SU-DHL-6 (cell line): ENCODE measurements around the gene R3HDML.

ENCODE experiments used
- H2AFZ ChIP-seq: fragments of 200-600 bp; sonication (generic); 2 replicates; pipeline ENCODE4 v1.6.1; 2014; ENCODE audit warnings: low read depth, mild to moderate bottlenecking, moderate library complexity, mixed read lengths, antibody characterized with exemption, low read length; ENCODE audit not compliant: severe bottlenecking
- H3F3A ChIP-seq: fragments of 200-600 bp; shearing (Covaris generic); 2 replicates; pipeline ENCODE4 v1.6.0; 2016; ENCODE audit warnings: antibody characterized with exemption, mild to moderate bottlenecking; ENCODE audit not compliant: insufficient read depth
- H3K27ac ChIP-seq: fragments of 200-600 bp; sonication (generic); 2 replicates; pipeline ENCODE4 v1.5.1; 2016; ENCODE audit warnings: low read depth, mild to moderate bottlenecking, low read length, moderate library complexity, mixed read lengths
- H3K27me3 ChIP-seq: fragments of 200-600 bp; sonication (generic), shearing (Covaris generic); 2 replicates; pipeline ENCODE4 v1.6.0; 2014; ENCODE audit warnings: mild to moderate bottlenecking, low read length
- H3K36me3 ChIP-seq: fragments of 200-600 bp; sonication (generic); 2 replicates; pipeline ENCODE4 v1.6.1; 2014; ENCODE audit warnings: mild to moderate bottlenecking, low read length, mixed read lengths
- H3K4me2 ChIP-seq: fragments of 300-600, 200-600 bp; shearing (Covaris generic), sonication (generic); 2 replicates; pipeline ENCODE4 v1.6.0; 2014; ENCODE audit warnings: low read length, low read depth, mild to moderate bottlenecking; ENCODE audit not compliant: poor library complexity, severe bottlenecking
- H3K4me3 ChIP-seq: fragments of 200-600 bp; sonication (generic); 2 replicates; pipeline ENCODE4 v1.5.1; 2014; ENCODE audit warnings: antibody characterized with exemption, low read length, mild to moderate bottlenecking, mixed read lengths; ENCODE audit not compliant: insufficient read depth, poor library complexity, severe bottlenecking
- H3K79me2 ChIP-seq: fragments of 200-600 bp; sonication (generic); 2 replicates; pipeline ENCODE4 v1.6.1; 2014; ENCODE audit warnings: mild to moderate bottlenecking, low read length, moderate library complexity; ENCODE audit not compliant: insufficient read depth
- H3K9ac ChIP-seq: fragments of 200-600 bp; sonication (generic); 2 replicates; pipeline ENCODE4 v1.7.0; 2014; ENCODE audit warnings: mild to moderate bottlenecking, low read length
- H3K9me2 ChIP-seq: fragments of 200-600 bp; sonication (generic); replicated peaks from 2 replicates; pipeline ENCODE4 v1.6.1; 2014; ENCODE audit warnings: low read length; ENCODE audit not compliant: insufficient read depth
- H3K9me3 ChIP-seq: fragments of 200-600 bp; sonication (generic); 2 replicates; pipeline ENCODE4 v1.6.1; 2014; ENCODE audit warnings: low read length, mixed read lengths; ENCODE audit not compliant: insufficient read depth
- H4K20me1 ChIP-seq: fragments of 200-600 bp; sonication (generic); 2 replicates; pipeline ENCODE4 v1.6.1; 2014; ENCODE audit warnings: low read depth, mild to moderate bottlenecking, antibody characterized with exemption, low read length, moderate library complexity, mixed read lengths
- EZH2phosphoT487 ChIP-seq: fragments of 200-600 bp; sonication (generic), shearing (Covaris generic); conservative IDR thresholded peaks from 2 replicates; pipeline ENCODE4 v1.6.1; 2018; ENCODE audit warnings: mild to moderate bottlenecking, antibody characterized with exemption, low read length, moderate library complexity, mixed read lengths
- TF ChIP-seq, protein P1 (sequence below): fragments of 200-600 bp; sonication (generic); IDR thresholded peaks from one replicate; pipeline ENCODE4 v1.5.1; 2017; ENCODE audit warnings: antibody characterized with exemption, mild to moderate bottlenecking, low read length, moderate library complexity; ENCODE audit not compliant: insufficient read depth, poor library complexity, severe bottlenecking

R3HDML gene

GRCh38 chr20:44394452-44394701 is 57.5 kb downstream of the R3HDML start:
- Histone ChIP-seq H2AFZ (no peak overlapping the region), H3K9me3 (no peaks in the 10 kb centered on the region), H3K9ac (no peak overlapping the region), H3K79me2 (no peaks in the 10 kb centered on the region), H3K27ac (no peak overlapping the region), H3K9me2 (no peaks in the 10 kb centered on the region), H3F3A (no peaks in the 10 kb centered on the region), H3K4me3 (no peak overlapping the region), H3K36me3 (no peaks in the 10 kb centered on the region), H3K27me3 (no peaks in the 10 kb centered on the region), H3K4me2 (no peak overlapping the region), H4K20me1 (no peaks in the 10 kb centered on the region)
- no peak for TF ChIP-seq EZH2phosphoT487
- TF ChIP-seq, protein P1, sequence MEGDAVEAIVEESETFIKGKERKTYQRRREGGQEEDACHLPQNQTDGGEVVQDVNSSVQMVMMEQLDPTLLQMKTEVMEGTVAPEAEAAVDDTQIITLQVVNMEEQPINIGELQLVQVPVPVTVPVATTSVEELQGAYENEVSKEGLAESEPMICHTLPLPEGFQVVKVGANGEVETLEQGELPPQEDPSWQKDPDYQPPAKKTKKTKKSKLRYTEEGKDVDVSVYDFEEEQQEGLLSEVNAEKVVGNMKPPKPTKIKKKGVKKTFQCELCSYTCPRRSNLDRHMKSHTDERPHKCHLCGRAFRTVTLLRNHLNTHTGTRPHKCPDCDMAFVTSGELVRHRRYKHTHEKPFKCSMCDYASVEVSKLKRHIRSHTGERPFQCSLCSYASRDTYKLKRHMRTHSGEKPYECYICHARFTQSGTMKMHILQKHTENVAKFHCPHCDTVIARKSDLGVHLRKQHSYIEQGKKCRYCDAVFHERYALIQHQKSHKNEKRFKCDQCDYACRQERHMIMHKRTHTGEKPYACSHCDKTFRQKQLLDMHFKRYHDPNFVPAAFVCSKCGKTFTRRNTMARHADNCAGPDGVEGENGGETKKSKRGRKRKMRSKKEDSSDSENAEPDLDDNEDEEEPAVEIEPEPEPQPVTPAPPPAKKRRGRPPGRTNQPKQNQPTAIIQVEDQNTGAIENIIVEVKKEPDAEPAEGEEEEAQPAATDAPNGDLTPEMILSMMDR, result no peak

- no peak overlapping the region for H3K4me3 ChIP-seq
- no peaks in the 10 kb centered on the region for H3K9me3 ChIP-seq
- H3F3A ChIP-seq, result no peaks in the 10 kb centered on the region
- no peak for TF ChIP-seq EZH2phosphoT487
- TF ChIP-seq, protein P1, result no peak
- no peak overlapping the region for H3K27ac ChIP-seq
- no peaks in the 10 kb centered on the region for H3K9me2 ChIP-seq
- no peaks in the 10 kb centered on the region for H3K27me3 ChIP-seq
- H3K79me2 ChIP-seq, result no peaks in the 10 kb centered on the region
- H2AFZ ChIP-seq, result no peak overlapping the region
- H3K36me3 ChIP-seq, result no peaks in the 10 kb centered on the region
- no peaks in the 10 kb centered on the region for H4K20me1 ChIP-seq
- H3K4me2 ChIP-seq, result no peak overlapping the region
- H3K9ac ChIP-seq, result no peak overlapping the region
These were observed 58.0 kb downstream of the R3HDML start for GRCh38 chr20:44394702-44395460.

GRCh38 chr20:44395461-44396340 is 58.9 kb downstream of the R3HDML start:
- no peak overlapping the region for H2AFZ ChIP-seq
- H3K27ac ChIP-seq, result no peak overlapping the region
- H3K9ac ChIP-seq, result no peak overlapping the region
- H3K79me2 ChIP-seq, result no peaks in the 10 kb centered on the region
- H3K27me3 ChIP-seq, result no peaks in the 10 kb centered on the region
- H3K9me3 ChIP-seq, result no peaks in the 10 kb centered on the region
- H4K20me1 ChIP-seq, result no peaks in the 10 kb centered on the region
- no peaks in the 10 kb centered on the region for H3K9me2 ChIP-seq
- no peaks in the 10 kb centered on the region for H3K36me3 ChIP-seq
- no peak overlapping the region for H3K4me2 ChIP-seq
- no peaks in the 10 kb centered on the region for H3F3A ChIP-seq
- TF ChIP-seq, protein P1, result no peak
- no peak for TF ChIP-seq EZH2phosphoT487
- H3K4me3 ChIP-seq, result no peak overlapping the region
